GM12875 (cell line): ENCODE measurements around the gene SSR3.

Experiments used
- H3K4me3 ChIP-seq: one replicate; pipeline ENCODE4 v1.5.1; 2011; ENCODE audit warnings: low read depth, low read length, control low read depth
- TF ChIP-seq, protein P1 (sequence below): IDR thresholded peaks from 2 replicates; pipeline ENCODE4 v1.5.1; 2011; ENCODE audit warnings: low read depth, mild to moderate bottlenecking, control low read depth, inconsistent platforms, low read length, moderate library complexity, borderline replicate concordance; ENCODE audit not compliant: insufficient read depth

SSR3 gene

DNA sequence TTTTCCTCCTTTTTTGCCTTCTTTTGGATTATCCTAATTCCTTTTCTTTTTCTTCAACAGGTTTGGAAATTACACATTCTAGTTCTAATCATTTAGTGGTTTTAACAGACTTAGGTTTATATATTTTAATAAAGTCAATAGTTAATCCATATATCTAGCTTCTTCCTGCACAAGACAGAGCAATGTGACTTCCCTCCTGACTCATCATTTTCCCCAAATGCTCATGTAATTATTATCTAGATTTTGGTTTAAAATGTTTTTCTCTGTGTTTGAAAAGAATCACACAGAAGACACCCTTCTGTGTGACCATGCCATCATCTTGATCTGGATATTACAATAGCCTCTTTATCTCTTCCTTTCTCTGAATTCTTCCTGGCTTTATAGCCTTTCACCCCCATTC is 28.6 kb upstream of the SSR3 start:
- H3K4me3 ChIP-seq = no peak overlapping the region
- TF ChIP-seq, protein P1, sequence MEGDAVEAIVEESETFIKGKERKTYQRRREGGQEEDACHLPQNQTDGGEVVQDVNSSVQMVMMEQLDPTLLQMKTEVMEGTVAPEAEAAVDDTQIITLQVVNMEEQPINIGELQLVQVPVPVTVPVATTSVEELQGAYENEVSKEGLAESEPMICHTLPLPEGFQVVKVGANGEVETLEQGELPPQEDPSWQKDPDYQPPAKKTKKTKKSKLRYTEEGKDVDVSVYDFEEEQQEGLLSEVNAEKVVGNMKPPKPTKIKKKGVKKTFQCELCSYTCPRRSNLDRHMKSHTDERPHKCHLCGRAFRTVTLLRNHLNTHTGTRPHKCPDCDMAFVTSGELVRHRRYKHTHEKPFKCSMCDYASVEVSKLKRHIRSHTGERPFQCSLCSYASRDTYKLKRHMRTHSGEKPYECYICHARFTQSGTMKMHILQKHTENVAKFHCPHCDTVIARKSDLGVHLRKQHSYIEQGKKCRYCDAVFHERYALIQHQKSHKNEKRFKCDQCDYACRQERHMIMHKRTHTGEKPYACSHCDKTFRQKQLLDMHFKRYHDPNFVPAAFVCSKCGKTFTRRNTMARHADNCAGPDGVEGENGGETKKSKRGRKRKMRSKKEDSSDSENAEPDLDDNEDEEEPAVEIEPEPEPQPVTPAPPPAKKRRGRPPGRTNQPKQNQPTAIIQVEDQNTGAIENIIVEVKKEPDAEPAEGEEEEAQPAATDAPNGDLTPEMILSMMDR = no peak

DNA sequence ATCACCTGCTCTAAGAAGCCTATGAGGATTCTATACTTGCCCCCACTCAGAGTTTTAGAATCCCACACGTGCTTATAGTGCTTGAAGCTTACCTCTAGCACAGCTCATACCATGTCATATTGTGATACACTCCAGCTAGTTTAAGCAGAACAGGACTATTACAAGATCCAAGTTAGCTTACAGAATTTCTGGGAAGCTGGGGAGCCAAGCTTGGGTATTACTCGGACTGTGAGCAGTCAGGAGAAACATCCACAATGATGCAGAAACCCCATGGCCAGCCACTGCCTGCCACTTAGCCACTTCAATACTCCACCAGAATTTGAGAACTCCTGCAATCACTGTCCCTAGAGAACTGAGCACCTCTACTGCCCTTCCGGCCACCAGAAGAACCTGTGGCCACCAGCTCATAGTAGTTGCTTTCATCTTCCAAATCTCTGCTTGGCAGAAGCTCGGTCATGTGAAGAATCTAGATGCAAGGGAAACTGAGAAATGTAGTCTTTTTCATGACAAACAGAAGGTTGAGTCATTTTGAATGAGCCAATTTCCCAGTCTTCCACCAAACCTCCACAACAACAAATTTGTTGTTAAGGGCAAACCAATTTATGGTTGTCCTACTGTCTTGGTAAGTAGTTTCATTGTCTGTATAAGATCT is 27.7 kb upstream of the SSR3 start:
- H3K4me3 ChIP-seq = no peak overlapping the region
- TF ChIP-seq, protein P1 = no peak

DNA sequence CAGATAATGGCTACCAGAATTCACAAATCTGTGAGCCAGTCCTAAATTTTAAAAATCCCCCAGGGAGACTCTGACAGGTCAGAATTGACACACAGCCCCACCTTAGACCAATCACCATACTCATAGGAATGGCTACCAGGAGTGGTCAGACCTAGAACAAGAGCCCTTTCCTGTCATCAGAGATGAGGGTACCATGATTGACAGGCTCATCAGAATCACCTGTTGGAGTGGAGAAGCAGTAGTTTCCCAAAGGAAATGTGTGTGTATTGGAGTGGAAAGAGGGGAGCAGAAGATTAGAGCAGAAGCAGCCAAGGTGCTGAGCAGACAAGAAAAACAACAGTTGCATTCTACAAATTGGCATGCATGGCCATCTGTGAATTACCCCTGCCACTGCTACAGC is 27.0 kb upstream of the SSR3 start:
- no peak overlapping the region for H3K4me3 ChIP-seq
- TF ChIP-seq, protein P1 = no peak

DNA sequence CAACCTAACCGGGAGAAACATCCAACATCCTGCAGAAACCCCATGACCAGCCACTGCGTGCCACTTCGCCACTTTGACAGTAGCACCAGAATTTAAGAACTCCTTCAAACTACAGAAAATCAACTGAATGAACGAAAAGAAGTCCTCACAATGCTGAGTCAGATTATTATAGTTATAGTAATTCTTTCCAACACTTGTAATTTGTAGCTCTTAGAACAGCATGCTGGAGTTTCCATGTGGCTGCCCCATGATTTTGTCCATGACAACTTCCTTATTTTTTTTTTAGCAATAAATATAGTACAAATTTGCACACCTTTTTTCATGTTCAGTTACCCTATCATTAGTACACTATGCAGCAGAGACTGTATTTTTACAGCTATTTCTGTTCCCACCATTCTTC is 26.1 kb upstream of the SSR3 start:
- no peak overlapping the region for H3K4me3 ChIP-seq
- TF ChIP-seq, protein P1 = no peak

DNA sequence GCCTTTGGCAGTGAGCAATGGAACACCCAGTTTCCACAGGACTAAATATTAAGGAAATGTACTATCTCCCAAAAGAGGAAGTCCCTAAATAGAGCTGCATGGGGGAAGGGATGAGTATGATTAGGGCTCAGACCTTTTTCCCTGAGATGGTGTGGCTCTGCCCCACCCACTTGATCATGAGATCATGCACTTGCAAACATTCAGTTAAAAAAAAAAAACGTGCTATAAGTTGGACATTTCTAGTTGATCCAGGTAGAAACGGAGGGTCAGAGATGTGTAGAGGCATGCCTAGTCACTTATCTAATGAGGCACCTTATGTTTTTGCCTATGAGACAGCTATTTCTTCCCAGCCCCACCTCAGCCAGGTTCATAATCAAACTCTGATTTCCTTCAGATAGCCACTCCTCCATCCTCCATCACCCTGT is 24.5 kb upstream of the SSR3 start:
- H3K4me3 ChIP-seq = no peak overlapping the region
- TF ChIP-seq, protein P1 = no peak

DNA sequence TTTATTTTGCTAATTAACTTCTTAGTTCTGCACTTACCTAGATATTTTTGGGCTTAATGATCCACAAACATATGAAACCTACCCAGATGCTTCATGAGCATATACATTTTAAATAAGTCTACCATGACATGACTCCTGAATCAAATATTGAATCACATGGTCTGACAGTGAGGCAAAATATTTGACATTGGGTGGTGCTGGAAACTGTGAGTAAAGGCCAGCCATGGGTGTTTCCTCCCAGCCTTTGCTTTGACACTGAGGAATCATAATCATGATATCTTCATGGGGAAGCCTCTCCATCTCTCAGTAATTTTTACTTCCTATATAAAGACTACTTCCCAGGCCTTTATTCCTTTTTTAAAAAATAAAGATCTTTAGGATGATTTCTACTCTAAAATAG is 22.8 kb upstream of the SSR3 start:
- TF ChIP-seq, protein P1 = no peak
- H3K4me3 ChIP-seq = no peak overlapping the region

- no peak overlapping the region for H3K4me3 ChIP-seq
- TF ChIP-seq, protein P1 = no peak
Observed at GRCh38 chr3:156576651-156577348, 21.9 kb upstream of the SSR3 start.
